A549 (cell line): ENCODE results near the gene NCOA4. TPM values are rescaled to one million over a fixed set of nuclear protein-coding genes. Genes with fewer than 3 reads are reported as not detected.

Source experiments
- ATAC-seq, 2 experiments: fragments of 200-7000 bp in 1 of 2; fragments of >200 bp in 1 of 2; cut with Nextera tagmentation in 1 of 2; cut with Tn5 transposase in 1 of 2; 3 replicates each; pipeline versions ENCODE4 v1.8.0 to v1.9.1; 2018 to 2020; ENCODE audit warnings: mild to moderate bottlenecking in 1 of 2, moderate library complexity in 1 of 2
- CTCF ChIA-PET: fragments of 300-600 bp; sonication (Branson Sonifier 250); formaldehyde crosslinking; extraction: SDS; loops from one replicate; lab custom pipeline; 2021; ENCODE audit warnings: antibody characterized with exemption, inconsistent platforms; lab: Yijun Ruan, JAX
- POLR2A ChIA-PET: fragments of 350-600 bp; formaldehyde crosslinking; extraction: SDS; loops from one replicate; lab custom pipeline; 2021; ENCODE audit warnings: antibody characterized with exemption, inconsistent platforms; lab: Yijun Ruan, JAX
- DNase-seq, 2 experiments: peaks; one replicate each; pipeline versions ENCODE4 v3.0.0 to v3.0.0-alpha.2; 2011 to 2016; ENCODE audit warnings: low read depth in 1 of 2, low spot score in 1 of 2
- FAIRE-seq: peaks from 2 replicates; lab custom pipeline; 2011; peaks lifted over from hg19 to GRCh38; lab: Jason Lieb, UNC
- H3K27ac ChIP-seq, 2 experiments: fragments of >200 bp; sonication (Bioruptor Twin); formaldehyde crosslinking; 3 replicates each; pipeline ENCODE4 v1.5.1; 2016 to 2017
- H3K4me1 ChIP-seq: fragments of >200 bp; sonication (Bioruptor Twin); formaldehyde crosslinking; 3 replicates; pipeline ENCODE4 v1.6.1; 2016
- H3K4me2 ChIP-seq: fragments of >200 bp; sonication (Bioruptor Twin); formaldehyde crosslinking; 3 replicates; pipeline ENCODE4 v1.6.1; 2016
- H3K4me3 ChIP-seq: fragments of >200 bp; sonication (Bioruptor Twin); formaldehyde crosslinking; 3 replicates; pipeline ENCODE4 v1.5.1; 2016
- H3K9me3 ChIP-seq: fragments of >200 bp; sonication (Bioruptor Twin); formaldehyde crosslinking; 3 replicates; pipeline ENCODE4 v1.6.1; 2016
- CBX2 ChIP-seq: fragments of 200-600 bp; sonication (generic); IDR thresholded peaks from 2 replicates; pipeline ENCODE4 v1.6.1; 2016; ENCODE audit warnings: low read depth, mild to moderate bottlenecking, borderline replicate concordance
- CBX8 ChIP-seq: fragments of 200-600 bp; sonication (generic); IDR thresholded peaks from 2 replicates; pipeline ENCODE4 v1.6.1; 2016
- EHMT2 ChIP-seq: fragments of 200-600 bp; sonication (generic); IDR thresholded peaks from 2 replicates; pipeline ENCODE4 v1.6.1; 2016; ENCODE audit warnings: antibody characterized with exemption, low read depth, mild to moderate bottlenecking, moderate library complexity
- FOSL2 ChIP-seq, 2 experiments: fragments of 450-650 bp in 1 of 2; fragments of >200 bp in 1 of 2; sonication (Bioruptor Twin) in 1 of 2; formaldehyde crosslinking; IDR thresholded peaks; 2 replicates each; pipeline versions ENCODE4 v1.5.0 to v1.6.1; 2016 to 2020; ENCODE audit warnings: mild to moderate bottlenecking in 1 of 2, moderate library complexity in 1 of 2
- FOXS1 ChIP-seq: fragments of 250-450 bp; sonication (Bioruptor Pico); IDR thresholded peaks from 2 replicates; pipeline ENCODE4 v1.5.0; 2020; ENCODE audit warnings: mild to moderate bottlenecking, moderate library complexity
- HOXB13 ChIP-seq: fragments of 250-450 bp; sonication (Bioruptor Pico); IDR thresholded peaks from 2 replicates; pipeline ENCODE4 v1.5.0; 2020; ENCODE audit warnings: low read depth, mild to moderate bottlenecking, moderate library complexity
- HOXB5 ChIP-seq: fragments of 250-450 bp; sonication (Bioruptor Pico); IDR thresholded peaks from 2 replicates; pipeline ENCODE4 v1.5.0; 2020; ENCODE audit warnings: mild to moderate bottlenecking, moderate library complexity
- JUN ChIP-seq, 2 experiments: fragments of >200 bp; sonication (Bioruptor Twin); formaldehyde crosslinking; IDR thresholded peaks; 2 replicates in 1 of 2; 3 replicates in 1 of 2; pipeline ENCODE4 v1.6.1; 2016 to 2017
- MAZ ChIP-seq: fragments of 150-350 bp; IDR thresholded peaks from 2 replicates; pipeline ENCODE4 v1.6.1; 2014; ENCODE audit warnings: antibody characterized with exemption, low read depth, low read length, borderline replicate concordance
- NR3C1 ChIP-seq: fragments of >200 bp; sonication (Bioruptor Twin); formaldehyde crosslinking; IDR thresholded peaks from 3 replicates; pipeline ENCODE4 v1.6.1; 2017
- PHF8 ChIP-seq: fragments of 200-600 bp; sonication (generic); IDR thresholded peaks from 2 replicates; pipeline ENCODE4 v1.6.1; 2016; ENCODE audit warnings: low read depth, mild to moderate bottlenecking, antibody characterized with exemption, moderate library complexity, borderline replicate concordance
- POLR2A ChIP-seq: IDR thresholded peaks from 2 replicates; pipeline ENCODE4 v1.6.1; 2012; ENCODE audit warnings: mild to moderate bottlenecking, low read length
- RARB ChIP-seq: fragments of 250-450 bp; sonication (Bioruptor Pico); IDR thresholded peaks from 2 replicates; pipeline ENCODE4 v1.8.0; 2021; ENCODE audit warnings: mild to moderate bottlenecking, moderate library complexity
- RCOR1 ChIP-seq: fragments of 150-350 bp; IDR thresholded peaks from 2 replicates; pipeline ENCODE4 v1.6.1; 2014; ENCODE audit warnings: antibody characterized with exemption, low read length, low read depth
- SREBF2 ChIP-seq: fragments of 450-650 bp; IDR thresholded peaks from 2 replicates; pipeline ENCODE4 v1.6.1; 2014; ENCODE audit warnings: mild to moderate bottlenecking, moderate library complexity
- ZC3H11A ChIP-seq: fragments of 450-650 bp; IDR thresholded peaks from 2 replicates; pipeline ENCODE4 v1.6.1; 2014; ENCODE audit warnings: antibody characterized with exemption, mild to moderate bottlenecking
- ZNF302 ChIP-seq: fragments of 250-450 bp; sonication (Bioruptor Pico); IDR thresholded peaks from 2 replicates; pipeline ENCODE4 v1.9.0; 2021; ENCODE audit warnings: inconsistent platforms, mild to moderate bottlenecking, moderate library complexity
- WGBS: methylation state at CpG from one replicate; pipeline ENCODE4 v1.1.6; 2017; ENCODE audit errors: missing lambda C conversion rate; 5-methylcytosine and 5-hydroxymethylcytosine counted together
- polyA plus RNA-seq, 4 experiments: library from polyadenylated mRNA; depleted of rRNA in 3 of 4; stranded (reverse); fragments of >200 nt; fragmentation: RNase III in 1 of 4; extraction: RNeasy Plus Mini Kit Qiagen cat#74134 plus additional on column Dnase treatment in 1 of 4; gene quantifications; 2 replicates in 3 of 4; 3 replicates in 1 of 4; pipeline ENCODE4 v1.2.3, GENCODE V29; 2011 to 2017
- TF ChIP-seq, protein P1 (sequence below): fragments of 250-450 bp; sonication (Bioruptor Pico); IDR thresholded peaks from 2 replicates; pipeline ENCODE4 v1.5.0; 2021; ENCODE audit warnings: mild to moderate bottlenecking, moderate library complexity, borderline replicate concordance
- TF ChIP-seq, protein P2 (sequence below): fragments of 150-350 bp; IDR thresholded peaks from 2 replicates; pipeline ENCODE4 v1.6.1; 2014; ENCODE audit warnings: low read depth, mild to moderate bottlenecking, low read length
- TF ChIP-seq, protein P3 (sequence below): fragments of >200 bp; sonication (Bioruptor Twin); formaldehyde crosslinking; IDR thresholded peaks from 3 replicates; pipeline ENCODE4 v1.5.1; 2016
- TF ChIP-seq, protein P4 (sequence below): fragments of 250-450 bp; sonication (Bioruptor Pico); IDR thresholded peaks from 2 replicates; pipeline ENCODE4 v1.5.0; 2020; ENCODE audit warnings: low read depth, mild to moderate bottlenecking, moderate library complexity
- TF ChIP-seq, protein P5 (sequence below): fragments of >200 bp; sonication (Bioruptor Twin); formaldehyde crosslinking; IDR thresholded peaks from 3 replicates; pipeline ENCODE4 v1.6.1; 2016
- TF ChIP-seq, protein P6 (sequence below): fragments of >200 bp; sonication (Bioruptor Twin); formaldehyde crosslinking; IDR thresholded peaks from 2 replicates; pipeline ENCODE4 v1.6.1; 2016
- TF ChIP-seq, protein P7 (sequence below): IDR thresholded peaks from 2 replicates; pipeline ENCODE4 v1.6.1; 2012

NCOA4 gene
- polyA plus RNA-seq, 2 of the 4 experiments (the other 2 are of a cell fraction): 72.1 to 112 TPM

DNA sequence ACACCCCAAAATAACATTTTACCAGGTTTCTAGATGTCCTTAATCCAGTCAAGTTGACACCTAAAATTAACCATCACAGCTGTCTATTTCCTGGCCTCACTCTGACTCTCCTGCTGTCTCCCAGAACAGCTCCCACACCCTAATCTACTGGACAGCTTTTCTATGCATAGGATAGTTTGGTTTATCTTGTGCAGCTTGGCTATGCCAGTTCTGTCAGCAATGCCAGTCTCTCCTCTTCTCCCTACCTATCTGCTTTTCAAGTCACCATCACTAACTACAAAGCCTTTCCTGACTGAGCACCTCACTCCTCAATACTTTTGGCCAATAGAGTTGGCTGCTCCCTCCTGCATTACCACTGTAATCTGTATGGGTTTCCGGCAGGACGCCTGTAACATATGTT lies 5.0 kb downstream of the NCOA4 start:
- FAIRE-seq: no peak
- CTCF ChIA-PET: interaction anchor here (1.1 to 1.3 kb wide), 2 partner anchors 9 to 23 kb away, joined by 3 read pairs; no protein-coding TSS in a partner anchor
- peaks cover 61% of the 10 kb centered on the region for H3K4me1 ChIP-seq
- POLR2A ChIA-PET: no interaction called here
- ATAC-seq: no peak
- no peak overlapping the region for H3K27ac ChIP-seq
- TF ChIP-seq RARB (CRISPR knock-in tag): no peak
- no peak for TF ChIP-seq CBX2
- no peak for TF ChIP-seq SREBF2
- TF ChIP-seq, all 56 proteins: peak for 0
- Histone ChIP-seq H3K4me2 (no peak overlapping the region), H3K4me3 (no peak overlapping the region), H3K9me3 (no peaks in the 10 kb centered on the region)
- no peak for DNase-seq
- WGBS: 93% methylated on average over 2 of the region's 2 CpGs

DNA sequence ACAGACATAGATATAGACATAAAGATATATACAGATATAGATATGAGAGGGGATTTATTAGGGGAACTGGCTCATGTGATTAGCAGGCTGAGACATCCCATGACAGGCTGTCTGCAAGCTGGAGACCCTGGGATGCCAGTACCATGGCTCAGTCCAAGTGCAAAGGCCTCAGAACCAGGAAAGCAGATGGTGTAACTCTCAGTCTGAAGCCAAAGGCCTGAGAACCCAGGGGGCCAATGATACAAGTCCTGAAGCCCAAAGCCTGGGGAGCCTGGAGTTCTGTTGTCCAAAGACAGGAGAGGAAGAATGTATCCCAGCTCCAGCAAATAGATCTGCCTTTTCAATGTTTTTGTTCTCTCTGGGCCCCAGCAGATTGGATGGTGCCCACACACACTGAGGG lies 5.5 kb downstream of the NCOA4 start:
- TF ChIP-seq FOXS1 (CRISPR knock-in tag) (no peak), ZNF302 (CRISPR knock-in tag) (no peak), EHMT2 (no peak), NR3C1 (no peak), MAZ (no peak), PHF8 (no peak), HOXB13 (CRISPR knock-in tag) (no peak), RCOR1 (no peak)
- TF ChIP-seq, protein P1, sequence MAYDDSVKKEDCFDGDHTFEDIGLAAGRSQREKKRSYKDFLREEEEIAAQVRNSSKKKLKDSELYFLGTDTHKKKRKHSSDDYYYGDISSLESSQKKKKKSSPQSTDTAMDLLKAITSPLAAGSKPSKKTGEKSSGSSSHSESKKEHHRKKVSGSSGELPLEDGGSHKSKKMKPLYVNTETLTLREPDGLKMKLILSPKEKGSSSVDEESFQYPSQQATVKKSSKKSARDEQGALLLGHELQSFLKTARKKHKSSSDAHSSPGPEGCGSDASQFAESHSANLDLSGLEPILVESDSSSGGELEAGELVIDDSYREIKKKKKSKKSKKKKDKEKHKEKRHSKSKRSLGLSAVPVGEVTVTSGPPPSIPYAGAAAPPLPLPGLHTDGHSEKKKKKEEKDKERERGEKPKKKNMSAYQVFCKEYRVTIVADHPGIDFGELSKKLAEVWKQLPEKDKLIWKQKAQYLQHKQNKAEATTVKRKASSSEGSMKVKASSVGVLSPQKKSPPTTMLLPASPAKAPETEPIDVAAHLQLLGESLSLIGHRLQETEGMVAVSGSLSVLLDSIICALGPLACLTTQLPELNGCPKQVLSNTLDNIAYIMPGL (CRISPR knock-in tag): no peak
- TF ChIP-seq, protein P2, sequence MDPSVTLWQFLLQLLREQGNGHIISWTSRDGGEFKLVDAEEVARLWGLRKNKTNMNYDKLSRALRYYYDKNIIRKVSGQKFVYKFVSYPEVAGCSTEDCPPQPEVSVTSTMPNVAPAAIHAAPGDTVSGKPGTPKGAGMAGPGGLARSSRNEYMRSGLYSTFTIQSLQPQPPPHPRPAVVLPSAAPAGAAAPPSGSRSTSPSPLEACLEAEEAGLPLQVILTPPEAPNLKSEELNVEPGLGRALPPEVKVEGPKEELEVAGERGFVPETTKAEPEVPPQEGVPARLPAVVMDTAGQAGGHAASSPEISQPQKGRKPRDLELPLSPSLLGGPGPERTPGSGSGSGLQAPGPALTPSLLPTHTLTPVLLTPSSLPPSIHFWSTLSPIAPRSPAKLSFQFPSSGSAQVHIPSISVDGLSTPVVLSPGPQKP: no peak
- TF ChIP-seq, protein P3, sequence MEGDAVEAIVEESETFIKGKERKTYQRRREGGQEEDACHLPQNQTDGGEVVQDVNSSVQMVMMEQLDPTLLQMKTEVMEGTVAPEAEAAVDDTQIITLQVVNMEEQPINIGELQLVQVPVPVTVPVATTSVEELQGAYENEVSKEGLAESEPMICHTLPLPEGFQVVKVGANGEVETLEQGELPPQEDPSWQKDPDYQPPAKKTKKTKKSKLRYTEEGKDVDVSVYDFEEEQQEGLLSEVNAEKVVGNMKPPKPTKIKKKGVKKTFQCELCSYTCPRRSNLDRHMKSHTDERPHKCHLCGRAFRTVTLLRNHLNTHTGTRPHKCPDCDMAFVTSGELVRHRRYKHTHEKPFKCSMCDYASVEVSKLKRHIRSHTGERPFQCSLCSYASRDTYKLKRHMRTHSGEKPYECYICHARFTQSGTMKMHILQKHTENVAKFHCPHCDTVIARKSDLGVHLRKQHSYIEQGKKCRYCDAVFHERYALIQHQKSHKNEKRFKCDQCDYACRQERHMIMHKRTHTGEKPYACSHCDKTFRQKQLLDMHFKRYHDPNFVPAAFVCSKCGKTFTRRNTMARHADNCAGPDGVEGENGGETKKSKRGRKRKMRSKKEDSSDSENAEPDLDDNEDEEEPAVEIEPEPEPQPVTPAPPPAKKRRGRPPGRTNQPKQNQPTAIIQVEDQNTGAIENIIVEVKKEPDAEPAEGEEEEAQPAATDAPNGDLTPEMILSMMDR: no peak
- TF ChIP-seq, all 56 proteins: peak for 0
- POLR2A ChIA-PET: no interaction called here
- ATAC-seq (no peak), DNase-seq (no peak), FAIRE-seq (no peak)
- peaks cover 65% of the 10 kb centered on the region for H3K4me1 ChIP-seq
- no peaks in the 10 kb centered on the region for H3K9me3 ChIP-seq
- no peak overlapping the region for H3K4me2 ChIP-seq
- no peak overlapping the region for H3K4me3 ChIP-seq
- CTCF ChIA-PET: interaction anchor here (1.1 to 1.3 kb wide), 2 partner anchors 9 to 23 kb away, joined by 3 read pairs; no protein-coding TSS in a partner anchor
- no peak overlapping the region for H3K27ac ChIP-seq

DNA sequence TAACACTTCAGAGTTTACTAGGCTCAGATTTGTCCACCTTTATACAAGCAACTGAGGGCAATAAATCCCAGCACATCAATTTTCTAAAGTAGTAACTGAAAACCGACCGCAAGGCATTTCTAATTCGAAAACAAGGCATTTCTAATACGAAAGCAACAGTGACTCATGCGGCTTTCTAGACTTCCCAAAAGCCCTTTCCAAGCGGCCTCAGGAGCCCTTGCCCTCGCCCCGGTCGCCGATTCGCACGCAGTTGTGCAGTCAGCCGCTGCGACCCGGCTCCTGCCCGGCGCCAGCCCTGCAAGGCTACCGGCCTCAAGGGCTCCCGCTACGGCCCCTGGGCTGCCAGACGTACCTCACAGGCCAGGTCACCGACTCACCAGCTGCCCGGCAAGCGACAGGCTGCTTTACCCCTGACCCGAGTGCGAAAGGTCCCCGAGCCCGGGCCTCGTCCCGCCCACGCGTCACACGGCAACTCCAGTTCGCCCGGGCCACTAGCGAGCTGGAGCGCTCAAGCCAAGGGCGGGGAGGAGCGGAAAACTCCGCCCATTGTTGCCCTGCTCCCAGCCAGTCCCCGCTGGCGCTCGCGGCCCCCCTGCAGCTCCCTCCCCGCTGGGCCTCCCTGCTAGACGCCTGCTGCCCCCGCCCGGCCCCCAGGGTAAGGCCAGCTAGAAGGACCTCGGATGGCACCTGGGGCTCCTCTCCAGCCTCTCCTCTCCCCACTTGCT lies 7.3 kb downstream of the NCOA4 start:
- no peak for FAIRE-seq
- Histone ChIP-seq H3K4me2 (peak overlapping the region; percentile 74), H3K4me3 (peak overlapping the region; percentile 48), H3K4me1 (peaks cover 66% of the 10 kb centered on the region), H3K27ac (peak overlapping the region; percentile 53 to 85), H3K9me3 (no peaks in the 10 kb centered on the region)
- peak; percentile 82 to 86 for DNase-seq
- CTCF ChIA-PET: interaction anchor here (0.7 to 1.4 kb wide), 5 partner anchors 14 to 807 kb away, joined by 3 to 5 read pairs (median 4); no protein-coding TSS in a partner anchor
- WGBS: 3% methylated on average over 24 of the region's 49 CpGs
- POLR2A ChIA-PET: no interaction called here
- peak; percentile 97 to 99 for ATAC-seq
- TF ChIP-seq, protein P4, sequence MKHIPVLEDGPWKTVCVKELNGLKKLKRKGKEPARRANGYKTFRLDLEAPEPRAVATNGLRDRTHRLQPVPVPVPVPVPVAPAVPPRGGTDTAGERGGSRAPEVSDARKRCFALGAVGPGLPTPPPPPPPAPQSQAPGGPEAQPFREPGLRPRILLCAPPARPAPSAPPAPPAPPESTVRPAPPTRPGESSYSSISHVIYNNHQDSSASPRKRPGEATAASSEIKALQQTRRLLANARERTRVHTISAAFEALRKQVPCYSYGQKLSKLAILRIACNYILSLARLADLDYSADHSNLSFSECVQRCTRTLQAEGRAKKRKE: no peak
- TF ChIP-seq, protein P5, sequence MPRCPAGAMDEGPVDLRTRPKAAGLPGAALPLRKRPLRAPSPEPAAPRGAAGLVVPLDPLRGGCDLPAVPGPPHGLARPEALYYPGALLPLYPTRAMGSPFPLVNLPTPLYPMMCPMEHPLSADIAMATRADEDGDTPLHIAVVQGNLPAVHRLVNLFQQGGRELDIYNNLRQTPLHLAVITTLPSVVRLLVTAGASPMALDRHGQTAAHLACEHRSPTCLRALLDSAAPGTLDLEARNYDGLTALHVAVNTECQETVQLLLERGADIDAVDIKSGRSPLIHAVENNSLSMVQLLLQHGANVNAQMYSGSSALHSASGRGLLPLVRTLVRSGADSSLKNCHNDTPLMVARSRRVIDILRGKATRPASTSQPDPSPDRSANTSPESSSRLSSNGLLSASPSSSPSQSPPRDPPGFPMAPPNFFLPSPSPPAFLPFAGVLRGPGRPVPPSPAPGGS: no peak
- TF ChIP-seq, protein P6, sequence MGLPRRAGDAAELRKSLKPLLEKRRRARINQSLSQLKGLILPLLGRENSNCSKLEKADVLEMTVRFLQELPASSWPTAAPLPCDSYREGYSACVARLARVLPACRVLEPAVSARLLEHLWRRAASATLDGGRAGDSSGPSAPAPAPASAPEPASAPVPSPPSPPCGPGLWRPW: no peak
- no peak for TF ChIP-seq HOXB5
- TF ChIP-seq JUN (IDR thresholded peaks at IDR 0.05): 0 out of 5 replicates have a peak, but pooled peaks of 1 of the 2 experiments have one; percentile 47
- TF ChIP-seq MAZ: peak; percentile 98
- no peak for TF ChIP-seq PHF8
- TF ChIP-seq FOSL2 (IDR thresholded peaks at IDR 0.05): no peak
- TF ChIP-seq FOSL2 (CRISPR knock-in tag; IDR thresholded peaks at IDR 0.05): peak; percentile 56
- no peak for TF ChIP-seq CBX8
- TF ChIP-seq ZC3H11A: no peak
- TF ChIP-seq POLR2A: peak; percentile 50
- TF ChIP-seq, protein P7, sequence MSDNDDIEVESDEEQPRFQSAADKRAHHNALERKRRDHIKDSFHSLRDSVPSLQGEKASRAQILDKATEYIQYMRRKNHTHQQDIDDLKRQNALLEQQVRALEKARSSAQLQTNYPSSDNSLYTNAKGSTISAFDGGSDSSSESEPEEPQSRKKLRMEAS: peak; percentile 51; the same call in 1 of the 2 replicates
- no peak for TF ChIP-seq RCOR1
- TF ChIP-seq CBX2: no peak
